B cell (primary cell): ENCODE results near the gene USP2. TPM values are rescaled to one million over a fixed set of nuclear protein-coding genes. Genes with fewer than 3 reads are reported as not detected.

Experiments
- ATAC-seq: fragments of 200-7000 bp; cut with Tn5 transposase; one replicate; pipeline ENCODE4 v1.10.0; 2021; ENCODE audit warnings: low read depth, mild to moderate bottlenecking, moderate number of reproducible peaks, moderate library complexity
- CTCF ChIA-PET: fragments of 350-600 bp; sonication (Branson Sonifier 250); formaldehyde crosslinking; loops from one replicate; lab custom pipeline; 2021; ENCODE audit warnings: antibody characterized with exemption, inconsistent platforms; lab: Charles Lee
- POLR2A ChIA-PET: fragments of 350-600 bp; sonication (Branson Sonifier 250); formaldehyde crosslinking; loops from one replicate; lab custom pipeline; 2021; ENCODE audit warnings: antibody characterized with exemption; lab: Charles Lee
- DNase-seq: peaks from one replicate; pipeline ENCODE4 v3.0.0; 2013
- H2AFZ ChIP-seq: 2 replicates; pipeline ENCODE4 v1.6.1; 2012; ENCODE audit warnings: mild to moderate bottlenecking, low read depth, low read length; ENCODE audit not compliant: insufficient read depth, poor library complexity, severe bottlenecking
- H3K27ac ChIP-seq, 2 donors: 1 replicate in 1 of 2; 2 replicates in 1 of 2; pipeline ENCODE4 v1.5.1; 2012 to 2013; ENCODE audit warnings: low read length in 2 of 2, mild to moderate bottlenecking in 2 of 2, moderate library complexity in 1 of 2
- H3K27me3 ChIP-seq, 4 experiments: fragments of 200-600 bp in 1 of 4; sonication (generic) in 1 of 4; replicated peaks in 1 of 4; 1 replicate in 2 of 4; 2 replicates in 2 of 4; pipeline versions ENCODE4 v1.6.1 to v1.7.0; 2013 to 2016; ENCODE audit warnings: low read length in 3 of 4, mild to moderate bottlenecking in 2 of 4, mixed read lengths in 1 of 4, moderate library complexity in 1 of 4; ENCODE audit not compliant: insufficient read depth in 4 of 4, control insufficient read depth in 3 of 4; ENCODE audit errors: control extremely low read depth in 1 of 4
- H3K36me3 ChIP-seq, 2 experiments: replicated peaks in 1 of 2; 1 replicate in 1 of 2; 2 replicates in 1 of 2; pipeline versions ENCODE4 v1.6.1 to v1.7.1; 2013; ENCODE audit warnings: low read length in 1 of 2; ENCODE audit not compliant: insufficient read depth in 2 of 2, control insufficient read depth in 1 of 2; ENCODE audit errors: control extremely low read depth in 1 of 2, extremely low read depth in 1 of 2
- H3K4me1 ChIP-seq, 2 donors: fragments of 200-600 bp in 1 of 2; sonication (generic) in 1 of 2; 1 replicate in 1 of 2; 2 replicates in 1 of 2; pipeline versions ENCODE4 v1.5.1 to v1.6.1; 2013 to 2017; ENCODE audit warnings: low read length in 2 of 2; ENCODE audit not compliant: control insufficient read depth in 2 of 2, insufficient read depth in 2 of 2
- H3K4me2 ChIP-seq: replicated peaks from 2 replicates; pipeline ENCODE3; 2012; ENCODE audit warnings: mild to moderate bottlenecking, low read depth, low read length; ENCODE audit not compliant: poor library complexity, severe bottlenecking
- H3K4me3 ChIP-seq, 5 experiments: fragments of 200-600 bp in 1 of 5; sonication (generic) in 1 of 5; 1 replicate in 3 of 5; 2 replicates in 2 of 5; pipeline versions ENCODE4 v1.5.1 to v1.7.0; 2011 to 2016; ENCODE audit warnings: low read length in 4 of 5, mild to moderate bottlenecking in 4 of 5, low read depth in 2 of 5, control low read depth in 1 of 5, moderate library complexity in 1 of 5; ENCODE audit not compliant: insufficient read depth in 1 of 5; ENCODE audit errors: control extremely low read depth in 1 of 5, extremely low read depth in 1 of 5
- H3K79me2 ChIP-seq: fragments of 200-600 bp; sonication (generic); one replicate; pipeline ENCODE4 v1.6.0; 2016; ENCODE audit warnings: low read length; ENCODE audit not compliant: control insufficient read depth, insufficient read depth
- H3K9ac ChIP-seq: fragments of 200-600 bp; sonication (generic); 2 replicates; pipeline ENCODE4 v1.6.1; 2017; ENCODE audit warnings: mild to moderate bottlenecking, low read length, moderate library complexity
- H3K9me3 ChIP-seq, 3 donors: one replicate each; pipeline versions ENCODE4 v1.6.1 to v1.7.1; 2013; ENCODE audit warnings: low read length in 2 of 3; ENCODE audit not compliant: control insufficient read depth in 2 of 3, insufficient read depth in 1 of 3; ENCODE audit errors: control extremely low read depth in 1 of 3
- H4K20me1 ChIP-seq: 2 replicates; pipeline ENCODE4 v1.6.0; 2012; ENCODE audit warnings: mild to moderate bottlenecking, low read length; ENCODE audit not compliant: insufficient read depth, control insufficient read depth, poor library complexity, severe bottlenecking
- H3K27ac Mint-ChIP-seq: one replicate; pipeline ENCODE4 v1.8.0; 2021; ENCODE audit warnings: mixed read lengths
- H3K27me3 Mint-ChIP-seq: one replicate; pipeline ENCODE4 v1.8.0; 2021; ENCODE audit warnings: mixed read lengths
- H3K4me1 Mint-ChIP-seq: one replicate; pipeline ENCODE4 v1.8.0; 2021; ENCODE audit warnings: mixed read lengths
- H3K4me3 Mint-ChIP-seq: one replicate; pipeline ENCODE4 v1.8.0; 2021; ENCODE audit warnings: mixed read lengths
- H3K9me3 Mint-ChIP-seq: one replicate; pipeline ENCODE4 v1.8.0; 2022; ENCODE audit warnings: mixed read lengths; ENCODE audit not compliant: insufficient read depth
- CTCF ChIP-seq: fragments of 200-600 bp; IDR thresholded peaks from one replicate; pipeline ENCODE4 v1.8.0; 2022; ENCODE audit warnings: antibody characterized with exemption, mild to moderate bottlenecking
- EZH2 ChIP-seq: IDR thresholded peaks from 2 replicates; pipeline ENCODE4 v1.6.1; 2012; ENCODE audit warnings: borderline replicate concordance, low read depth, mild to moderate bottlenecking, moderate library complexity, low read length; ENCODE audit not compliant: insufficient read depth, poor library complexity, severe bottlenecking
- WGBS: methylation state at CpG from one replicate; pipeline ENCODE4 v1.1.5; 2013; ENCODE audit warnings: missing lambda C conversion rate; ENCODE audit not compliant: insufficient coverage; 5-methylcytosine and 5-hydroxymethylcytosine counted together
- intact Hi-C: fragments of 100-400 bp; cut with micrococcal nuclease; formaldehyde crosslinking; loops from one replicate; pipeline ENCODE4 v1.10.0; 2022
- polyA plus RNA-seq: library from polyadenylated mRNA; depleted of rRNA; stranded (reverse); fragments of >200 nt; gene quantifications from 2 replicates; pipeline ENCODE4 v1.2.3, GENCODE V29; 2012
- total RNA-seq, 2 donors: library from RNA; stranded (reverse); fragments of 120-200 nt in 1 of 2; gene quantifications; 1 replicate in 1 of 2; 2 replicates in 1 of 2; pipeline versions ENCODE4 v1.2.3 to v1.2.4, GENCODE V29; 2013 to 2022

USP2 gene
- total and polyA plus RNA-seq, 2 donors (not counting 1 experiment from before 2014, with no cell fraction given): 0.09 TPM; not detected in 1

GRCh38 chr11:119415517-119415916 lies 34.0 kb upstream of the USP2 start:
- TF ChIP-seq CTCF: no peak
- no peak for TF ChIP-seq EZH2
- Mint-ChIP-seq H3K4me3 (no peak overlapping the region), H3K9me3 (peaks cover 3% of the 10 kb centered on the region), H3K27me3 (peaks cover 34% of the 10 kb centered on the region), H3K27ac (no peak overlapping the region), H3K4me1 (no peaks in the 10 kb centered on the region)
- Histone ChIP-seq H3K27ac (no peak overlapping the region), H3K9ac (no peak overlapping the region), H3K27me3 (peaks cover 0 to 9% (median 2%) of the 10 kb centered on the region in 4 experiments), H3K9me3 (peaks cover 0 to 4% (median 0%) of the 10 kb centered on the region in 3 donors), H4K20me1 (no peaks in the 10 kb centered on the region), H2AFZ (no peak overlapping the region), H3K4me3 (no peak overlapping the region), H3K36me3 (no peaks in the 10 kb centered on the region), H3K4me2 (no peak overlapping the region), H3K79me2 (no peaks in the 10 kb centered on the region), H3K4me1 (no peaks in the 10 kb centered on the region)
- ChIA-PET POLR2A (no interaction called here), CTCF (no interaction called here)
- 86% methylated on average over 3 of the region's 3 CpGs for WGBS
- no peak for DNase-seq
- intact Hi-C loops: no loop called here
- no peak for ATAC-seq

- no peaks in the 10 kb centered on the region for H4K20me1 ChIP-seq
- H2AFZ ChIP-seq: no peak overlapping the region
- TF ChIP-seq EZH2 (no peak), CTCF (no peak)
- H3K4me2 ChIP-seq: no peak overlapping the region
- H3K4me1 Mint-ChIP-seq: no peaks in the 10 kb centered on the region
- peaks cover 0 to 4% (median 0%) of the 10 kb centered on the region in 3 donors for H3K9me3 ChIP-seq
- no peak for DNase-seq
- no peak overlapping the region for H3K4me3 Mint-ChIP-seq
- peaks cover 30% of the 10 kb centered on the region for H3K27me3 Mint-ChIP-seq
- H3K27me3 ChIP-seq: peaks cover 0 to 3% (median under 1%) of the 10 kb centered on the region in 4 experiments
- no peaks in the 10 kb centered on the region for H3K36me3 ChIP-seq
- intact Hi-C loops: no loop called here
- POLR2A ChIA-PET: no interaction called here
- H3K4me3 ChIP-seq: no peak overlapping the region
- CTCF ChIA-PET: no interaction called here
- ATAC-seq: no peak
- no peak overlapping the region for H3K27ac ChIP-seq
- no peaks in the 10 kb centered on the region for H3K79me2 ChIP-seq
- no peak overlapping the region for H3K9ac ChIP-seq
- H3K4me1 ChIP-seq: no peaks in the 10 kb centered on the region
- H3K9me3 Mint-ChIP-seq: peaks cover 3% of the 10 kb centered on the region
- no peak overlapping the region for H3K27ac Mint-ChIP-seq
Measured at GRCh38 chr11:119414734-119415133, 33.2 kb upstream of the USP2 start.
